SU-DHL-6 (cell line): Measurements from ENCODE around the gene RAD51B.

Source experiments
- EZH2phosphoT487 ChIP-seq: fragments of 200-600 bp; sonication (generic), shearing (Covaris generic); conservative IDR thresholded peaks from 2 replicates; pipeline ENCODE4 v1.6.1; 2018; ENCODE audit warnings: mild to moderate bottlenecking, antibody characterized with exemption, low read length, moderate library complexity, mixed read lengths
- TF ChIP-seq, protein P1 (sequence below): fragments of 200-600 bp; sonication (generic); IDR thresholded peaks from one replicate; pipeline ENCODE4 v1.5.1; 2017; ENCODE audit warnings: antibody characterized with exemption, mild to moderate bottlenecking, low read length, moderate library complexity; ENCODE audit not compliant: insufficient read depth, poor library complexity, severe bottlenecking

DNA sequence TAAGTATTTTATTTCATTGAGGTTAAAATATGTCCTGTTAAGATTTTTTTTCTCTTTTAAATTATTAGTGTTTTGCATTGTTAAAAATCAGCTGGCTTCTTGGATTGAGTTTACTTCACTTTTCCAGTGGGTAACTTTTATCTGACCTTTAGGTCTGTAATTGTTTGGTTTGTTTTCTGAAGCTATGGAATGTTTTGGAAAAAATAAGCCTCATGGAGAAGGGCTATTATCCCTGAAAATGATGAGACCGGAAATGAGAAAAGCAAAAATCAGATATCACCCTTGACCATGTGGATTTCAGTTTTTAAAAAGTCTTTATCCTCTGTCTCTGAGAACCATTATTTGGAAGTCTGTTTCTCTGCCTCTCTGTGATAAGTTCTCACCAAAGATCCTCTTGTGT lies 180.9 kb downstream of the RAD51B start:
- TF ChIP-seq, protein P1, sequence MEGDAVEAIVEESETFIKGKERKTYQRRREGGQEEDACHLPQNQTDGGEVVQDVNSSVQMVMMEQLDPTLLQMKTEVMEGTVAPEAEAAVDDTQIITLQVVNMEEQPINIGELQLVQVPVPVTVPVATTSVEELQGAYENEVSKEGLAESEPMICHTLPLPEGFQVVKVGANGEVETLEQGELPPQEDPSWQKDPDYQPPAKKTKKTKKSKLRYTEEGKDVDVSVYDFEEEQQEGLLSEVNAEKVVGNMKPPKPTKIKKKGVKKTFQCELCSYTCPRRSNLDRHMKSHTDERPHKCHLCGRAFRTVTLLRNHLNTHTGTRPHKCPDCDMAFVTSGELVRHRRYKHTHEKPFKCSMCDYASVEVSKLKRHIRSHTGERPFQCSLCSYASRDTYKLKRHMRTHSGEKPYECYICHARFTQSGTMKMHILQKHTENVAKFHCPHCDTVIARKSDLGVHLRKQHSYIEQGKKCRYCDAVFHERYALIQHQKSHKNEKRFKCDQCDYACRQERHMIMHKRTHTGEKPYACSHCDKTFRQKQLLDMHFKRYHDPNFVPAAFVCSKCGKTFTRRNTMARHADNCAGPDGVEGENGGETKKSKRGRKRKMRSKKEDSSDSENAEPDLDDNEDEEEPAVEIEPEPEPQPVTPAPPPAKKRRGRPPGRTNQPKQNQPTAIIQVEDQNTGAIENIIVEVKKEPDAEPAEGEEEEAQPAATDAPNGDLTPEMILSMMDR, result no peak
- TF ChIP-seq EZH2phosphoT487, result no peak
